GM12892 (cell line): Measurements from ENCODE around the gene C3orf20.

Experiments
- DNase-seq: peaks from one replicate; pipeline ENCODE4 v3.0.0; 2011; ENCODE audit not compliant: insufficient read length
- FAIRE-seq: peaks from 2 replicates; lab custom pipeline; 2011; peaks lifted over from hg19 to GRCh38; lab: Jason Lieb, UNC
- POLR2A ChIP-seq: IDR thresholded peaks from 2 replicates; pipeline ENCODE4 v1.6.1; 2011; ENCODE audit warnings: low read depth, low read length, control low read depth
- POLR2AphosphoS5 ChIP-seq: IDR thresholded peaks from 2 replicates; pipeline ENCODE4 v1.6.1; 2011; ENCODE audit warnings: low read depth, low read length, control low read depth
- TAF1 ChIP-seq: IDR thresholded peaks from 2 replicates; pipeline ENCODE4 v1.6.1; 2011; ENCODE audit warnings: low read depth, mild to moderate bottlenecking, control low read depth, low read length, borderline replicate concordance

Gene C3orf20

GRCh38 chr3:14793858-14794234 is 118.9 kb downstream of the C3orf20 start:
- DNase-seq (no peak), FAIRE-seq (no peak)
- TF ChIP-seq POLR2A (no peak), POLR2AphosphoS5 (no peak), TAF1 (no peak)

GRCh38 chr3:14794435-14794834 is 119.5 kb downstream of the C3orf20 start:
- DNase-seq (no peak), FAIRE-seq (no peak)
- TF ChIP-seq POLR2AphosphoS5, result no peak
- TF ChIP-seq POLR2A, result no peak
- TF ChIP-seq TAF1, result no peak

- FAIRE-seq (peak; percentile 44), DNase-seq (no peak)
- TF ChIP-seq POLR2AphosphoS5, result no peak
- no peak for TF ChIP-seq TAF1
- TF ChIP-seq POLR2A, result no peak
These were observed 121.1 kb downstream of the C3orf20 start for GRCh38 chr3:14795996-14796395.

- no peak for FAIRE-seq
These were observed 121.6 kb downstream of the C3orf20 start for GRCh38 chr3:14796403-14797077.

GRCh38 chr3:14797731-14798130 is 122.8 kb downstream of the C3orf20 start:
- no peak for FAIRE-seq

More at GRCh38 chr3:14796403-14797077, 121.6 kb downstream of the C3orf20 start:
- no peak for TF ChIP-seq POLR2AphosphoS5
- TF ChIP-seq POLR2A, result no peak
- TF ChIP-seq TAF1, result no peak
- no peak for DNase-seq

GRCh38 chr3:14798231-14798630 is 123.3 kb downstream of the C3orf20 start:
- DNase-seq (no peak), FAIRE-seq (no peak)
- TF ChIP-seq POLR2AphosphoS5 (no peak), TAF1 (no peak), POLR2A (no peak)

More at GRCh38 chr3:14797731-14798130, 122.8 kb downstream of the C3orf20 start:
- no peak for DNase-seq
- TF ChIP-seq POLR2AphosphoS5 (no peak), POLR2A (no peak), TAF1 (no peak)

GRCh38 chr3:14799146-14799545 is 124.2 kb downstream of the C3orf20 start:
- FAIRE-seq (no peak), DNase-seq (no peak)
- TF ChIP-seq TAF1 (no peak), POLR2AphosphoS5 (no peak), POLR2A (no peak)

GRCh38 chr3:14801031-14801430 is 126.1 kb downstream of the C3orf20 start:
- FAIRE-seq (no peak), DNase-seq (no peak)
- TF ChIP-seq POLR2AphosphoS5 (no peak), POLR2A (no peak), TAF1 (no peak)

GRCh38 chr3:14801668-14802380 is 126.9 kb downstream of the C3orf20 start:
- DNase-seq (no peak), FAIRE-seq (no peak)
- TF ChIP-seq POLR2A, result no peak
- no peak for TF ChIP-seq TAF1
- no peak for TF ChIP-seq POLR2AphosphoS5

GRCh38 chr3:14802381-14802731 is 127.4 kb downstream of the C3orf20 start:
- FAIRE-seq, result no peak

GRCh38 chr3:14803101-14803980 is 128.4 kb downstream of the C3orf20 start:
- DNase-seq, result no peak
- no peak for FAIRE-seq
- TF ChIP-seq POLR2A, result no peak
- TF ChIP-seq POLR2AphosphoS5, result no peak
- no peak for TF ChIP-seq TAF1

More at GRCh38 chr3:14802381-14802731, 127.4 kb downstream of the C3orf20 start:
- TF ChIP-seq POLR2A (no peak), POLR2AphosphoS5 (no peak), TAF1 (no peak)
- DNase-seq, result no peak
